M059J (cell line): Measurements from ENCODE around the gene RFC4. TPM values are rescaled to one million over a fixed set of nuclear protein-coding genes. Genes with fewer than 3 reads are reported as not detected.
"Not testable (repeated sequence)": the region's sequence is repeated elsewhere in the genome, so short reads cannot be mapped to it uniquely, and the experiment has no call there.

Source experiments
- DNase-seq: peaks from one replicate; pipeline ENCODE4 v3.0.0-alpha.2; 2012; ENCODE audit warnings: low read depth
- total RNA-seq: library from RNA; depleted of rRNA; stranded (reverse); fragments of >200 nt; shearing (Covaris generic); gene quantifications from 2 replicates; pipeline ENCODE4 v1.2.3, GENCODE V29; 2014

RFC4 gene
- total RNA-seq, 1 experiment from 2014 or later: 141 TPM

DNA sequence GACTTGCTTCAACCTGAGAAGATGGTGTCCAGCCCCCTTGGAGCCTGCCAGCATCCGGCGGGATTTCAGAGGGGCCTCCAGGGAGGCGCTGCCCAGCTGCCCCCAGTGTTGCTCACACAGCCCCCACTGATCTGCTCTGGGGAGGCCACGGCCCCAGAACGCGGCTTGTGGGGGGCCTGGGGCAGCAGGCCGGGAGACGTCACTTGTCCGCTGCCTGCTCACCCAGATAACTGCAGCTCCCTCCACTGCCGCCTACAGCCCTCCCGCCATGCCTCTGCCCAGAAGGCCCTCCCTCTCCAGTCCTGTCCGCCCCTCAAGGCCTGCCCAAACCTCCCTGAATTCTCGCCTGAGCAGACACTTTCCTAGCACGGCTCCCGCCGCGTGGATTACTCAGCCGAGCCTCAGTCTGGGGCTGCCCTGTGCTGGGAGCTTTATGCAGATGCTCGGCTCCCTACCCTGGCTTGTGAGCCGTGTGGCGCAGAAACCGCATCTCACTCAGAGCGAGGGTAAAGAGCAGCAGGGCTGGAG, 19.1 kb upstream of the RFC4 start:
- peak; percentile 43 for DNase-seq

DNA sequence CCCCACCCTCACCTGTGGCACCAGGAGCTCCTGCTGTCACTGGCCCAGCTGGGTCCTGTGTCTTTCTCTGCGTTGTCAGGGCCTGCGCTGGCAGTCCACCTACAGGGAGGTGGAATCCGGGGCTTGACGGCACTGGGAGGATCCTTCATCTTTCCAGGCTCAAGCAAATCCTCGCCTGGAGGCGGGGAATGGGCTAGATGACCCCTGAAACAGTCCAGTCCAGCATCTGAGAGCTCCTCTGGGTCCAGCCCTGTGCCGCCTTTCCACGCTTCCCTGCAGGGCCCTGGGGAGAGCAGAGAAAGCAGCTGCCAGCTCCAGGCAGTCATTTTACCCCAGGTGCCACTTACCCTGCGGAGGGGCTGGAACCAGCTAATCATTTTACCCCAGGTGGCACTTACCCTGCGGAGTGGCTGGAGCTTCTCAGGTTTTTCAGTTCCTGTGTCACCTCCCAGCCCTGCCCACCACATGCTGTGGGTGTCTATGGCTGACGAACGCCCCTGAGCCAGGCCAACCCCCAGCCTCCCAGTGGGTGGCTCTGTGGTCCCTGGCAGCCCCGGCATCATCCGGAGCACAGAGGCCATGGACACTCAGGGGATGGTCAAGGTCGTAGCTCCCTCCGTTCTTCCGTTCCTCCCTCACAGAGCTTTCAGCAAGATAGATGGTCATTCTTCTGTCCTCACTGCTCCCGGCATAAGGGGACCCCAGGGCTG, 18.3 kb upstream of the RFC4 start:
- DNase-seq: no peak

- DNase-seq: peak; percentile 47
Observed at GRCh38 chr3:186823386-186823785, 17.1 kb upstream of the RFC4 start.

GRCh38 chr3:186822388-186822759, 16.1 kb upstream of the RFC4 start:
- DNase-seq: not testable (repeated sequence)

- DNase-seq: peak; percentile 73
Observed at GRCh38 chr3:186821429-186822387, 15.4 kb upstream of the RFC4 start.

GRCh38 chr3:186818956-186819355, 12.7 kb upstream of the RFC4 start:
- no peak for DNase-seq

DNA sequence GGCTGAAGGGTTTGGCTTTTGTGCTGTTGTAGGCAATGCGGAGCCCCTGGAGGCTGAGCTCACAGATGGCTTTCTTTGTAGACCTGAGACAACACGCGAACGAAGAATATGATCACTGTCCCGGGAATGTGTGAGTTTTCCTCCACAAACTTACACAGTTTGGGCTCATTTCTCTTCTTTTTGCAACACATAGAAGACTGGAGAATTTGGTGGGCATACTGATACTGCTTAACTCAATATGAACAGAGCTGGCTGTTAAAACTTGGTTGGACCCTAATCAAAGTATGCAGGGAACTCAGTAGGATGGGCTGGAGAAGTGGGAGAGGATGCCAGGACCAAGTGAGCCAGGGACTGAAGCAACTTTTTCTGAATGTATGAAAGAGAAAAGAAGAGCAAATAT, 12.2 kb upstream of the RFC4 start:
- no peak for DNase-seq

DNA sequence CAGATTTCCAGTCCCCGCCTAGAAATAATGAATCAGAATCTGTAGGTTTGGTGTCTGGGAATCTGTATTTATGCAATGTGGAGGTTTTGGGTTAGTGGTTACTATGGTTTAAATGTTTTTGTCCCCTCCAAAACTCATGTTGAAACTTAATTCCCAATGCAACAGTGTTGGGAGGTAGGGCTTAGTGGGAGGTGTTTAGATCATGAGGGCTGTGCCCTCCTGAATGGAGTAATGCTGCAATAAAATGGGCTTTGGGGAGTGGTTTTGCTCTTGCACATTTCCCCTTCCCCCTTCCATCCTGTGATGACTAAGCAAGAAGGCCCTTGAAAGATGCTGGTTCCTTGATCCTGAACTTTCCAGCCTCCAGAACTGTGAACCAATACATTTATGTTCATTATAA, 9.2 kb upstream of the RFC4 start:
- DNase-seq: peak; percentile 83

GRCh38 chr3:186814100-186814499, 7.8 kb upstream of the RFC4 start:
- no peak for DNase-seq

DNA sequence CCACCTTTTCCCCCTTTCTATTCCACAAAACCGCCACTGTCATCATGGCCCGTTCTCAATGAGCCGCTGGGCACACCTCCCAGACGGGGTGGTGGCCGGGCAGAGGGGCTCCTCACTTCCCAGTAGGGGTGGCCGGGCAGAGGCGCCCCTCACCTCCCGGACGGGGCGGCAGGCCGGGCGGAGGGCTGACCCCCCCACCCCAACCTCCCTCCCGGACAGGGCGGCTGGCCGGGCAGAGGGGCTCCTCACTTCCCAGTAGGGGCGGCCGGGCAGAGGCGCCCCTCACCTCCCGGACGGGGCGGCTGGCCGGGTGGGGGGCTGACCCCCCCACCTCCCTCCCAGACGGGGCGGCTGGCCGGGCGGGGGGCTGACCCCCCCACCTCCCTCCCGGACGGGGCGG, 5.0 kb upstream of the RFC4 start:
- not testable (repeated sequence) for DNase-seq

DNA sequence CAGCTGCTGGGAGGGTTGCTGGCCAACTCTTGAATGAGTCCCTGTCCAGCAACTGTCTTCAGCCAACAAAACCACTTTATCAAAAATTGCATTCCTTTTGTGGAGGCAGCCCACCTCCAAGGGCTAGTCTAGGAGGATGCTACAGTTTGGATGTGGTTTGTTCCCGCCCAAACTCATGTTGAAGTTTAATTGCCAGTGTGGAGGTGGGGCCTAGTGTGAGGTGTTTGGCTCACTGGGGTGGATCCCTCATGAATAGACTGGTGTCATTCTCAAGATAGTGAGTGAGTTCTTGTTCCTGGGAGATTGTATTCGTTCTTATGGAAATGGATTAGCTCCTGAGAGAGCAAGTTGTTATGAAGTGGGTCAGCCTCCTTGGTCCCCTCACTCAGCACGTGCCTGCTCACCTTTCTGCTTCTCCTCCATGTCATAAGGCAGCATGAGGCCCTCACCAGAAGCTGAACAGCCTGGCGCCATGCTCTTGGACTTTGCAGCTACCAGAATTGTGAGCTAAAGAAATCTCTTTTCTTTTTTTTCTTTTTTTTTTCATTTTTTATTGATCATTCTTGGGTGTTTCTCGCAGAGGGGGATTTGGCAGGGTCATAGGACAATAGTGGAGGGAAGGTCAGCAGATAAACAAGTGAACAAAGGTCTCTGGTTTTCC, 4.2 kb upstream of the RFC4 start:
- DNase-seq: no peak

DNA sequence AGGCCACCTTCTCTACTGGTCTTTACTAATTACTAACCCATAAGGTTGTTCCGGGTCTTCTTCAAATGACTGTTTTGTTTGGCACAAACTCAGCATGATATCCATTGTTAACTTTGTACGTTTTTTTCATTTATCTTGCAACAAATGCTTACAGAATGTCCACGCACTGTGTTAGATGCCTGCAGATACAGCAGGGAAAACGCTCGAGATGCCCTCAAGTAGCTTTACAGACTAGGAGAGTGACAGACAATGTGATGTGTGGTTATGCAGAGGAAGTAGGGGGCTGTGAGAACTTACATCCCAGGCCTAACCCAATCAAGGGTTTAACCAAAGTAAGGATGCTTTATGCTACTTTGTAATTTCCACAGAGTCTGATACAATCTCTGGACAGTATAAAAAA, 949 bp upstream of the RFC4 start:
- no peak for DNase-seq

DNA sequence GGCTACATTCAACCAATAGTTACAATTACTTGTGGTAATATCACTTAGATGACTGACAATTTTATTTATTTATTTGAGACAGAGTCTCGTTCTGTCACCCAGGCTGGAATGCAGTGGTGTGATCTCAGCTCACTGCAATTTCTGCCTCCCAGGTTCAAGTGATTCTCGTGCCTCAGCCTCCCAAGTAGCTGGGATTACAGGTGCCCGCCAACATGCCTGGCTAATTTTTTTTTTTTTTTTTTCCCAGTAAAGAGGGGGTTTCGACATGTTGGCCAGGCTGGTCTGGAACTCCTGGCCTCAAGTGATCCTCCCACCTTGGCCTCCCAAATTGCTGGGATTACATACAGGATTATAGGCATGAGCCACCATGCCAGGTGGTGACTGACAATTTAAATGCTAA, 2.8 kb downstream of the RFC4 start:
- DNase-seq: not testable (repeated sequence)

- no peak for DNase-seq
Observed at GRCh38 chr3:186802701-186803100, 3.6 kb downstream of the RFC4 start.

DNA sequence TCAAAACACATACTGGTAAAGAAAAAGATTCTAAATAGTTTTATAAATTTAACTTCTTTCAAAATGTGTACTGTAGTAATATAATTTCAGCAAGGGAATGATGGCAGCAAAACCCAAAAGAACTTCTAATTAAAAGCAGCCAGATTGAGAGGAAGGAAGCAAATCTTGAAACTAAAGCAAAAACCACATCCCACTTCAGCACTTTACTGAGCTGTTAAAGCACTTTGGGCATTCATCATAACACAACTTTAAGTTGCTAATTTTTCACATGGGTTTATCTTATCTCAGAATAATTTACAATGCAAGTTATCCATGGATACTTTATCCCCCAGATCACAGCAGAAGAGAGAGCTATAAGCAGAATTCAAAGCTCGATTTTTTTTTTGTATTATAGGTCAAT, 6.0 kb downstream of the RFC4 start:
- no peak for DNase-seq

GRCh38 chr3:186798239-186798874, 7.9 kb downstream of the RFC4 start:
- DNase-seq: no peak

DNA sequence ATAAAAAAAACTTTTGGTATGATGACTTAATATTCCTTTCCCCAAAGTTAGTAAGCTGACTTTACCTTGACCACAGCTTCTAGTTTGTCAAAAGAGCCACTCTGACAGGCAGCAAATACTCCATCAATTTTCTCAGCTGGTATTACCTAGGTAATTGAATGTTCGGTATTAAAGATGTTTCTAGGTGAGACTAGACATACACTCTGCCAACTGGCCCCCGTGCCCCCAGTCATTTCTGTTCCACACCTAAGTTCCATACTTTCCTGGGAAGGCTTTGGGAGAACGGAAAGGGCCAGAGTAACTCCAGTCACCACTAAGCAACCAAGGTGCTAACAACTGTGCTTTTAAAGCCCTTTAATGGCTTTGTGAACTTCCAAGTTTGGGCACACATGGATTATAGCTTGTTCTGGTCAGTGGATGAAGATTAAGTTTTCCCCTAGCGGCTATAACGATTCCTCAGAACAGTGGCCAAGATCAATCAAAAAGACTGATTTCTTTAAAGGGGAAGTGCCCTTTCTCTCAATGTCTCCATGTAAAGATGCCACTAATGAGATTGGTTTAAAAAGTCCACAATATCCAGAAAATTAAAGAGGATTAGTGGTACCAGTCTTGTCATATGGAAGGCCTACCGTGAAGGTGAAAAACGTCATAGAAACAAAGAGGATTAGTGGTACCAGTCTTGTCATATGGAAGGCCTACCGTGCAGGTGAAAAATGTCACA, 15.9 kb downstream of the RFC4 start:
- DNase-seq: peak; percentile 70

GRCh38 chr3:186789554-186790260, 16.6 kb downstream of the RFC4 start:
- DNase-seq: no peak

DNA sequence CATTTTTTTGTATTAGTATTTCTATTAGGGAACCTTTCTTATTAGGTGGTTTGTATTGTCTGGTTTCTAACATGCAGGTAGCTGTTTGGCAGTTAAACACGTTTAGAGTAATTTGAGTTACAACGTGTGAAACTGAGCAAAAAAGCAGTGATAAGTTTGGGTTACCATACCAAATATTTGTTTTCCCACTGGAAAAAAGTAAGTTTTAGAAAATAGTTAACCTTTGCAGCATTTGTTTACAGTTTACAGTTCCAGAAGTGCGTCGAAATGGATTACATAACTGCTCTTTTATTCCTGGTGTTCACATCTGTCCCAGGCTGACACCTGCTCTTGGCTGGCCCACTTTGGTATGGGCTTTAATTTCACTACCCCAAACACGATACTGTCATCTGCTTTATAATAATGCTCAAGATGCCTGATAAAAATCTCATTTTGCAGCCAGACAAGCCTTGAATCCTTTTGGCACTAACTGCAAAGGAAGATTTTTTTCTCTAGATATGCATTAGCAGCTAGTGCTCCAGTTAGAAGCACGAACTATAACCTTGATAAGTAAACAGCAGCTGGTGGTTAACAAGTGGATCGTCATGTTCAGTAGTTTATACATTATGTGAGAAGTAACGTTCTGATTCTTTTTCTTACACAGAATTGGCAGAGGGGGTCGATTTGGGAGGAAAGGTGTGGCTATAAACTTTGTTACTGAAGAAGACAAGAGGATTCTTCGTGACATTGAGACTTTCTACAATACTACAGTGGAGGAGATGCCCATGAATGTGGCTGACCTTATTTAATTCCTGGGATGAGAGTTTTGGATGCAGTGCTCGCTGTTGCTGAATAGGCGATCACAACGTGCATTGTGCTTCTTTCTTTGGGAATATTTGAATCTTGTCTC, 17.6 kb downstream of the RFC4 start:
- peak; percentile 22 for DNase-seq
